ENCODE results near the gene RRP15.

Gene RRP15

GRCh38 chr1:218341325-218341724 lies 56.2 kb downstream of the RRP15 start:
- DNase-seq (ENCODE audit: low spot score): no peak

- no peak for DNase-seq (ENCODE audit: low spot score)
These were observed 57.0 kb downstream of the RRP15 start for GRCh38 chr1:218342091-218342490.

- peak; percentile 12 for DNase-seq (ENCODE audit: low spot score)
These were observed 60.0 kb downstream of the RRP15 start, which contains the start of gene TGFB2 for GRCh38 chr1:218344814-218345672. TGFB2 (plus strand) TSS chr1:218345336; CDS start chr1:218346702, 1,366 bp downstream.

- peak; percentile 63 for DNase-seq (ENCODE audit: low spot score)
These were observed 60.7 kb downstream of the RRP15 start for GRCh38 chr1:218345673-218346390.

GRCh38 chr1:218346391-218347204 lies 61.5 kb downstream of the RRP15 start:
- DNase-seq (ENCODE audit: low spot score): peak; percentile 10

- peak; percentile 10 for DNase-seq (ENCODE audit: low spot score)
These were observed 62.2 kb downstream of the RRP15 start for GRCh38 chr1:218347336-218347722.

GRCh38 chr1:218347723-218348627 lies 62.9 kb downstream of the RRP15 start:
- DNase-seq (ENCODE audit: low spot score): no peak

- DNase-seq (ENCODE audit: low spot score): no peak
These were observed 63.6 kb downstream of the RRP15 start for GRCh38 chr1:218348628-218349071.

- no peak for DNase-seq (ENCODE audit: low spot score)
These were observed 64.4 kb downstream of the RRP15 start for GRCh38 chr1:218349348-218350034.

- no peak for DNase-seq (ENCODE audit: low spot score)
These were observed 65.0 kb downstream of the RRP15 start for GRCh38 chr1:218350035-218350525.

- DNase-seq (ENCODE audit: low spot score): no peak
These were observed 65.7 kb downstream of the RRP15 start for GRCh38 chr1:218350801-218351266.

GRCh38 chr1:218351391-218352074 lies 66.4 kb downstream of the RRP15 start:
- peak; percentile 41 for DNase-seq (ENCODE audit: low spot score)

- no peak for DNase-seq (ENCODE audit: low spot score)
These were observed 67.0 kb downstream of the RRP15 start for GRCh38 chr1:218352075-218352438.

GRCh38 chr1:218353656-218354055 lies 68.6 kb downstream of the RRP15 start:
- no peak for DNase-seq (ENCODE audit: low spot score)

GRCh38 chr1:218355278-218355677 lies 70.2 kb downstream of the RRP15 start:
- no peak for DNase-seq (ENCODE audit: low spot score)

- no peak for DNase-seq (ENCODE audit: low spot score)
These were observed 72.3 kb downstream of the RRP15 start for GRCh38 chr1:218357211-218357892.

- no peak for DNase-seq (ENCODE audit: low spot score)
These were observed 72.8 kb downstream of the RRP15 start for GRCh38 chr1:218357893-218358232.

- no peak for DNase-seq (ENCODE audit: low spot score)
These were observed 76.4 kb downstream of the RRP15 start for GRCh38 chr1:218361298-218362065.
